PC-3 (cell line): ENCODE data around the gene TMEM63B. TPM values are rescaled to one million over a fixed set of nuclear protein-coding genes. Genes with fewer than 3 reads are reported as not detected.

Source experiments
- ATAC-seq: fragments of 200-7000 bp; cut with Tn5 transposase; 2 replicates; pipeline ENCODE4 v1.9.1; 2020; ENCODE audit warnings: mild to moderate bottlenecking, moderate library complexity
- BruUV-seq: library from RNA; stranded (reverse); fragments of 400-500 nt; replicated peaks from 2 replicates; lab custom pipeline; 2021; lab: Mats Ljungman, UMichigan
- CTCF ChIA-PET: fragments of 300-600 bp; sonication (Branson Sonifier 250); formaldehyde crosslinking; loops from one replicate; lab custom pipeline; 2022; ENCODE audit warnings: antibody characterized with exemption; lab: Charles Lee
- POLR2A ChIA-PET: fragments of 300-600 bp; sonication (Branson Sonifier 250); formaldehyde crosslinking; loops from one replicate; lab custom pipeline; 2022; ENCODE audit warnings: antibody characterized with exemption; ENCODE audit not compliant: unreplicated experiment; lab: Charles Lee
- DNase-seq: peaks from one replicate; pipeline ENCODE4 v3.0.0-alpha.2; 2015
- H2AFZ ChIP-seq: fragments of 300-600 bp; sonication (generic); 2 replicates; pipeline ENCODE4 v1.6.0; 2016; ENCODE audit warnings: antibody characterized with exemption, low read length
- H3F3A ChIP-seq: fragments of 300-600 bp; sonication (generic); one replicate; pipeline ENCODE4 v1.6.0; 2017; ENCODE audit warnings: antibody characterized with exemption, low read length, control low read depth, mild to moderate bottlenecking; ENCODE audit not compliant: unreplicated experiment
- H3K27ac ChIP-seq: fragments of 300-600 bp; sonication (generic); 2 replicates; pipeline ENCODE4 v1.5.1; 2016; ENCODE audit warnings: mild to moderate bottlenecking, low read length
- H3K27me3 ChIP-seq: fragments of 300-600 bp; sonication (generic); 2 replicates; pipeline ENCODE4 v1.6.1; 2016; ENCODE audit warnings: low read length, mixed read lengths
- H3K36me3 ChIP-seq: fragments of 300-600 bp; sonication (generic); 2 replicates; pipeline ENCODE4 v1.6.1; 2016; ENCODE audit warnings: low read depth, mixed run types, low read length, mixed read lengths
- H3K4me1 ChIP-seq: fragments of 300-600 bp; sonication (generic); 2 replicates; pipeline ENCODE4 v1.5.1; 2016; ENCODE audit warnings: low read length; ENCODE audit not compliant: insufficient read depth
- H3K4me2 ChIP-seq: fragments of 300-600 bp; sonication (generic); 2 replicates; pipeline ENCODE4 v1.6.0; 2016; ENCODE audit warnings: low read length
- H3K4me3 ChIP-seq: fragments of 300-600 bp; sonication (generic); 2 replicates; pipeline ENCODE4 v1.5.1; 2016; ENCODE audit warnings: mild to moderate bottlenecking, low read length, mixed read lengths
- H3K79me2 ChIP-seq: fragments of 300-600 bp; sonication (generic); 2 replicates; pipeline ENCODE4 v1.6.1; 2017; ENCODE audit warnings: low read length, mixed read lengths
- H3K9ac ChIP-seq: fragments of 300-600 bp; sonication (generic); 2 replicates; pipeline ENCODE4 v1.6.0; 2016; ENCODE audit warnings: mild to moderate bottlenecking, low read length
- H3K9me2 ChIP-seq: fragments of 300-600 bp; sonication (generic); replicated peaks from 2 replicates; pipeline ENCODE4 v1.6.1; 2016; ENCODE audit warnings: mixed run types, low read length, mixed read lengths
- H3K9me3 ChIP-seq: fragments of 300-600 bp; sonication (generic); 2 replicates; pipeline ENCODE4 v1.6.1; 2016; ENCODE audit warnings: low read length, mixed read lengths
- H4K20me1 ChIP-seq: fragments of 300-600 bp; sonication (generic); 2 replicates; pipeline ENCODE4 v1.6.1; 2016; ENCODE audit warnings: low read length, mixed read lengths
- CTCF ChIP-seq: fragments of 300-600 bp; sonication (generic); conservative IDR thresholded peaks from 2 replicates; pipeline ENCODE4 v1.5.1; 2017; ENCODE audit warnings: antibody characterized with exemption, low read depth, mild to moderate bottlenecking, low read length
- EZH2 ChIP-seq: fragments of 300-600 bp; sonication (generic); IDR thresholded peaks from one replicate; pipeline ENCODE4 v1.6.1; 2017; ENCODE audit warnings: antibody characterized with exemption, mild to moderate bottlenecking, low read length; ENCODE audit not compliant: unreplicated experiment
- EZH2phosphoT487 ChIP-seq: fragments of 300-600 bp; sonication (generic); IDR thresholded peaks from 2 replicates; pipeline ENCODE4 v1.6.1; 2018; ENCODE audit warnings: mild to moderate bottlenecking, antibody characterized with exemption, low read length, borderline replicate concordance
- intact Hi-C: fragments of 100-400 bp; cut with micrococcal nuclease; formaldehyde crosslinking; loops from 2 replicates; pipeline ENCODE4 v1.9.0; 2023
- total RNA-seq: library from RNA; depleted of rRNA; stranded (reverse); fragments of >200 nt; gene quantifications from 2 replicates; pipeline ENCODE4 v1.2.3, GENCODE V29; 2014

Gene TMEM63B
- total RNA-seq, 1 experiment from 2014 or later = 23.6 TPM

DNA sequence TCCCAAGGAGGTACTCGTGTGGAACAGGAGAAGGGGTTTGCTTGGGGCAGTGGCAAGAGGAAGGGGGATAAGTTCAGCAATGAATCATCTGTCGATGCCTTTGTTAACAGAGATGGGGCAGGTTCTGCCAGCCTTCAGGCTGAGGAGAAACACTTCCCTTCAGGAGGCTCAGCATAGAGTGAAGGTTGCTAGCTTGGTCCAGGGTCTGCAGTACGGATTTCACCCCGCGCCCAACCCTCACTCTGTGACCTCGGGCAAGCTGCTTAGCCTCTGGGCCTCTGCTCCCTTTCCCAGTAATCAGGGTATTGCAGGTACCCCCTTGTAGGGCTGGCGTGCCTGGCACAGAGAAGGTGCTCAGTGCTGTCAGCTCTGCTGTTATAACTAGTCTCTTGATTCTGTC is 38.8 kb downstream of the TMEM63B start:
- no peak overlapping the region for H3K27ac ChIP-seq
- ChIA-PET CTCF (no interaction called here), POLR2A (no interaction called here)
- TF ChIP-seq EZH2 (no peak), EZH2phosphoT487 (no peak), CTCF (no peak)
- BruUV-seq = no TSS peak
- H3K36me3 ChIP-seq = no peaks in the 10 kb centered on the region
- intact Hi-C loops = no loop called here
- H4K20me1 ChIP-seq = no peaks in the 10 kb centered on the region
- no peak overlapping the region for H3K4me2 ChIP-seq
- H3F3A ChIP-seq = no peaks in the 10 kb centered on the region
- no peak overlapping the region for H3K4me3 ChIP-seq
- no peak overlapping the region for H3K9ac ChIP-seq
- no peaks in the 10 kb centered on the region for H3K27me3 ChIP-seq
- no peaks in the 10 kb centered on the region for H3K9me3 ChIP-seq
- no peaks in the 10 kb centered on the region for H3K9me2 ChIP-seq
- no peaks in the 10 kb centered on the region for H3K79me2 ChIP-seq
- ATAC-seq (no peak), DNase-seq (no peak)
- no peak overlapping the region for H2AFZ ChIP-seq
- peaks cover 8% of the 10 kb centered on the region; the same call in 1 of the 2 replicates for H3K4me1 ChIP-seq

- POLR2A ChIA-PET = no interaction called here
- no peak overlapping the region for H3K4me3 ChIP-seq
- ATAC-seq = no peak
- no peak for DNase-seq
- H4K20me1 ChIP-seq = no peaks in the 10 kb centered on the region
- TF ChIP-seq EZH2 = no peak
- TF ChIP-seq EZH2phosphoT487 = no peak
- no peak for TF ChIP-seq CTCF
- CTCF ChIA-PET = no interaction called here
- 0 out of 2 replicates have a peak, but pooled peaks cover 3% of the 10 kb centered on the region for H3K4me1 ChIP-seq
- intact Hi-C loops = no loop called here
- BruUV-seq = no TSS peak
- no peaks in the 10 kb centered on the region for H3F3A ChIP-seq
- no peaks in the 10 kb centered on the region for H3K36me3 ChIP-seq
- no peak overlapping the region for H3K9ac ChIP-seq
- H3K4me2 ChIP-seq = no peak overlapping the region
- no peak overlapping the region for H3K27ac ChIP-seq
- H3K79me2 ChIP-seq = no peaks in the 10 kb centered on the region
- H3K9me3 ChIP-seq = no peaks in the 10 kb centered on the region
- no peak overlapping the region for H2AFZ ChIP-seq
- H3K27me3 ChIP-seq = no peaks in the 10 kb centered on the region
- no peaks in the 10 kb centered on the region for H3K9me2 ChIP-seq
Observed at GRCh38 chr6:44166591-44167184, 39.3 kb downstream of the TMEM63B start.

DNA sequence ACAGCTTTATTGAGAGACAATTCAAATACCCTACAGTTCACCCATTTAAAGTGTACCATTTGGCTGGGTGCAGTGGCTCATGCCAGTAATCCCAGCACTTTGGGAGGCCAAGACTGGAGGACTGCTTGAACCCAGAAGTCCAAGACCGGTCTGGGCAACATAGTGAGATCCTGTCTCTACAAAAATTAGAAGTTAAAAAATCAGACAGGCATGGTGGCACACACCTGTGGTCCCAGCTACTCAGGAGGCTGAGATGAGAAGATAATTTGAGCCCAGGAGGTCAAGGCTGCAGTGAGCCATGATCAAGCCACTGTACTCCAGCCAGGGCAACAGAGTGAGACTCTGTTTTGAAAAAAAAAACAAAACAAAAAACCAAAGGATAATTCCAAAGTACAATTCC is 40.2 kb downstream of the TMEM63B start:
- ATAC-seq (no peak), DNase-seq (no peak)
- CTCF ChIA-PET = no interaction called here
- Histone ChIP-seq H3K36me3 (no peaks in the 10 kb centered on the region), H3K9me2 (no peaks in the 10 kb centered on the region), H3K4me1 (no peaks in the 10 kb centered on the region), H3K4me2 (no peak overlapping the region), H4K20me1 (no peaks in the 10 kb centered on the region), H3K9me3 (no peaks in the 10 kb centered on the region), H2AFZ (no peak overlapping the region), H3K79me2 (no peaks in the 10 kb centered on the region), H3F3A (no peaks in the 10 kb centered on the region), H3K9ac (no peak overlapping the region), H3K4me3 (no peak overlapping the region), H3K27me3 (no peaks in the 10 kb centered on the region), H3K27ac (no peak overlapping the region)
- POLR2A ChIA-PET = no interaction called here
- intact Hi-C loops = no loop called here
- TF ChIP-seq EZH2 (no peak), CTCF (no peak), EZH2phosphoT487 (no peak)
- BruUV-seq = no TSS peak
